HG02884 (cell line): Measurements from ENCODE around the gene VHLL.

ENCODE experiments used
- ATAC-seq: cut with Tn5 transposase; IDR thresholded peaks from one replicate; pipeline ENCODE4 v1.9.1; 2021; ENCODE audit warnings: mild to moderate bottlenecking, moderate library complexity; ENCODE audit not compliant: unreplicated experiment

The VHLL gene

DNA sequence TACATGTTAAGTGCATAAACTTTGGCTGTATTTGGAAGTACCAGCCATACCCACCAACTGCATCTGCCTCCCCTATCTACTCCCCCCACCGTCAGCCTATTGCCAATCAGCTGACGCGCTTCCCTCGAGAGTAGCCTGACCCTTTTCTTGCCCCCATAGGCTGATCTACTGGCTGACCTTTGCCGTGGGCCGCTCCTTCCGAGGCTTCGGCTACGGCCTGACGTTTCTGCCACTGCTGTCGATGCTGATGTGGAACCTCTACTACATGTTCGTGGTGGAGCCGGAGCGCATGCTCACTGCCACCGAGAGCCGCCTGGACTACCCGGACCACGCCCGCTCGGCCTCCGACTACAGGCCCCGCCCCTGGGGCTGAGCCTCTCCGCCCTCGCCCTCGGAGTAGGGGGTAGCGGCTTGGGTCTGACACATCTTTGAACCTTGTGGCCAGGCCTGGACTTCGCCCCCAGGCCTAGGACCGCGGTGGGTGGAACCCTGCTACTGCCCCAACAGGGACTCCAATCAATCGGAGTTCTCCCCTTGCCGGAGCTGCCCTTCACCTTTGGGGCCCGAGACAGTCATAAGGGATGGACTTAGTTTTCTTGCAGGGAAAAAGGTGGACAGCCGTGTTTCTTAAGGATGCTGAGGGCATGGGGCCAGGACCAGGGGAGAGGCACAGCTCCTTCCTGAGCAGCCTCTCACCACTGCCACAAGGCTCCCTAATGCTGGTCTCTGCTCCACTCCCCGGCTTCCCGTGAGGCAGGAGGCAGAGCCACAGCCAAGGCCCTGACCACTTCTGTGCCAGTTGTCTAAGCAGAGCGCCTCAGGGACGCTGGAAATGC lies 7.7 kb downstream of the VHLL start:
- no peak for ATAC-seq

- ATAC-seq = no peak
These were observed 9.2 kb downstream of the VHLL start for GRCh38 chr1:156289857-156290256.

GRCh38 chr1:156286061-156286460 lies 13.0 kb downstream of the VHLL start:
- no peak for ATAC-seq

GRCh38 chr1:156285437-156285836 lies 13.7 kb downstream of the VHLL start:
- ATAC-seq = no peak

DNA sequence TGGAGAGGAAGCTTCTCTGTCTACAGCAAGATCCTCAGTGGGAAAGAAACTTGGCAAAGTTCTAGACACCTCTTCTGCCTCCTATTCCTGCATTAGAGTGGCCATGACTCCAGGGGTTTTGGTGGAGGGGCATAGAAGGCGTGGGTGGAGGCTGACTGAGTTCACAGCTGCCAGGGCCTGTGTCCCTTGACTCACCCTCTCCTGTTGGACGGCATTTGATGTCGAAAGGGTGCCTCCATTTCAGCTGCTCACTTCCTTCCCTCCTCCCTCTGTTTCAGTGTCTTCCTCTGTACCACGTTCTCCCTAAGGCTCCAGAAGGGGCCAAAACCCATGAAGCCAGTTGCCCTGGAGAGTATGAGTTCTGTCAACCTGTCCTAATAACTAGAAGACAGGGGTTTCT lies 14.3 kb downstream of the VHLL start:
- ATAC-seq = no peak

- ATAC-seq = no peak
These were observed 15.0 kb downstream of the VHLL start, which contains the start of gene TMEM79 for GRCh38 chr1:156284112-156284511. TMEM79 (plus strand) TSS chr1:156284325; CDS start chr1:156285227, 902 bp downstream.

DNA sequence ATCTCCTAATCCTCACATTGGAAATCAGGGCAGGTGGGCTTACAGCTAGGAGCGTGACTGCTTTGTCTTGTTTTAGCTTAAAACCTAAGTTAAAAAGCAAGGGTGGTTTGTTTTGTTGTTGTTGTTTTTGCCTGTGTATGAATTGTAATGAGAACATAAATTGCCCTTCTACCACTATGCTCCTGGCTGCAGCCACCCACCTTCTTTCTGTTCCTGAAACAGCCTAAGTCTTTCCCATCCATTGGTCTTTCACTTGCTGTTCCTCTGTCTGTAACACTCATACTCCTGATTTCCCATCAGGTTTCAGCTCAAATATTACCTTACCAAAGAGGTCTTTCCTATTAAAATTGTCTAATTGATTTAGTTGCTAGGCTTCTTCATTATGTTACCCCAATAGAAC lies 15.6 kb downstream of the VHLL start:
- ATAC-seq = no peak

DNA sequence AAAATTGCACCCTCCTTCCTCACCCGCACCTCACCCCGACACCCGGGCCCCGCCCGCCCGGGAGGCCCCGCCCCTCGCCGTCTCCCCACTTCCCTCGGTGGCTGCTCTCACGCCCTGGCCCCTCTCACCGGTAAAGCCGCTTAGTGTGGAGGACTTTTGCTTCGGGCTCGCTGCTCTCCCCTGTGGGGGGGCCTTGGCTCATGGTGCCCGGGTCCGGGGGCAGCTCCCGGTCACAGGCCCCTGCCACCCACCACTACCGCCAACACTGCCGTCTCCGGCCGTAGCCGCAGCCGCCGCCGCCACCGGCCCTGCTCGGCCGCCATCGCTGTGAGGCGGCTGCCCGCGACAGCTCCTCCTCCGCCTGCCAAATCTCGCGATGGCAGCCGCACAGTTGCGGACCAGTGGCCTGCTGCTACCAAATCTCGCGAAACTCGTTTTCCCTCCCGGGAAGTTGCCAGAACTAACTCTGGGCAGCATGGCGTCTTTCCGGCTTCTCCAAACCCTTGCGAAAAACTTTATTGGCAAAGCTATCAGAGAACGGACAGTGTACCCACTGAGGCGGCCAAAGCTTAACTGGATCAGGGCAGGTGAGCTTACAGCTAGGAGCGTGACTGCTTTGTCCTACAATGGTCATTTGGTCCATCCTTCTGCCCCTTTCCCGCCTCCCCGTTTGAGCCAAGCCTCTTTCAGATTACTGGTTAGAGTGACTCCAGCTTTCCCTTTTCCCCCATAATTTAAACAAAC lies 16.5 kb downstream of the VHLL start, which contains the start of gene SMG5:
TSS of gene SMG5 (minus strand) at position 347 of the 744 bp plus-strand sequence. CDS start at position 202, 145 bp downstream.
- ATAC-seq = peak; percentile 75

- ATAC-seq = no peak
These were observed 17.2 kb downstream of the VHLL start for GRCh38 chr1:156281693-156282478.

GRCh38 chr1:156281281-156281680 lies 17.8 kb downstream of the VHLL start:
- ATAC-seq = no peak

DNA sequence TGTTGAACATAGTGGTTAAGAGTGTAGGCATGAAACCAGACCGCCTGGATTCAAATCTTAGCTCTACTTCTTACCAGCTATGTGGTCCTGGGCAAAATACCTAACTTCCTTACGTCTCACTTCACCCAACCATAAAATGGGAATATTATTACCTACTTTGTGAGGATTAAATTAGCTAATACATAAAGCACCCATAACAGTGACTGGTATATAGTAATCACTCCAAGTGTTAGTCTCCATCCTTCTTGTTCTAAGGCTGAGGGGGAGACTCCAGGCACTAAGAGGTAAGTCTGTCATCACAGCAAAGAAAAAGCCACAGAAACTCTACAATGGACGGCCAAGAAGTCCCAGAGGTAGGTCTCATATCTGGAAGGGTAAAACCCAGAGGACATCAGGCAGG lies 19.3 kb downstream of the VHLL start:
- no peak for ATAC-seq

GRCh38 chr1:156276966-156277381 lies 22.1 kb downstream of the VHLL start:
- no peak for ATAC-seq

DNA sequence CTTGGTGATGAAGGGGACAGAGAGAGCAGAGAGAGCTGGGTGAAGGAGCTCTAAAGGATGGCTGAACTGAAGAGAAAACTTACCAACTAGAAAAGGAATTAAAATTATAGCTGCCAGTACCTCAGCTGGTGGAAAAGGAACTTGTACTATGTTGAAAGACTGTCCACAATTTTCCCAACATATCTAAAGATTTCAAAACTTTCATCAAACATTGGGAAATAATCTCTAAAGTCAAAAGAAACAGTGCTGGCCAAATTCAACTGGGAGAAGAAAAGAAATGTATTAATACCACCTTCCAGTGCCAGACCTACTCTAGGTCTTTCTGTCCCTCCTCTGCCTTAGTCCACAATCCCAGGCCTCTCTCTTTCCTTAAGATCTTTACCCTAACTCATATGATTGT lies 22.6 kb downstream of the VHLL start:
- ATAC-seq = no peak

DNA sequence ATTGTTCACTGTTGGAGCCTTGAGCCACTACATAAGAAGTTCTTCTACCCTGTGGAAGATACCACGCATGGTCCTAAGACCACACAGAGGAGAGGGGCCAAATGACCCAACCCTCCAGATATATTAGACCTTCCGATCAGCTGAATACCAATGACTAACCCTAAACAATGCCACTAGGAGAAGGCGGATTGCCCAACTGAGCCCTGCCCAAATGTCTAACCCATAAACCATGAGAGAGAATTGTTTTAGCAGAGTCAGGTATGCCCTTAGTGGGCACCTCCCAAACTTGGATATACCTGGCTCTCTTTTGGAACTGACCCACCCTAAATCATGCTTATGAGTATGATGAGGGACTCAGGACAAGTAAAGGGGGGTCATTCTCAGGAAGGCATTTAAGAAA lies 28.8 kb downstream of the VHLL start:
- ATAC-seq = no peak

- ATAC-seq = no peak
These were observed 30.8 kb downstream of the VHLL start for GRCh38 chr1:156268336-156268735.

GRCh38 chr1:156266051-156266450 lies 33.1 kb downstream of the VHLL start:
- no peak for ATAC-seq

DNA sequence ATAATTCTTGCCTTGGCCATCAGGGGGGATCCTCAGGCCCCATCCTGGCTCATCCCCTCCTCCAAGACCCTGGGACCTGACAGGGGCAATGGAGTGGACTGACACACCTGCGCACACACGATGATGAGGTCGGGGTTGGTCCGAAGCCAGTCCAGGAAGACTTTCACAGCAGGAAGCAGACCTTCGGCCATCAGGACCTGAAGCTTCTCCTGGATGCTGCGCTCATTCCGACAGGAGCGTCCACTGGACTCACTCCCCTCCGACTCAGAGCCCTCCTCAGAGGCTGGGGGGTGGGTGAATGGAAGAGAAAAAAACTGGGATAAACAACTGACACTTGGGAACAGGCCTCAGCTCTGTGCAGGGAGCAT lies 35.8 kb downstream of the VHLL start:
- no peak for ATAC-seq

GRCh38 chr1:156262461-156263287 lies 36.4 kb downstream of the VHLL start:
- ATAC-seq = no peak

DNA sequence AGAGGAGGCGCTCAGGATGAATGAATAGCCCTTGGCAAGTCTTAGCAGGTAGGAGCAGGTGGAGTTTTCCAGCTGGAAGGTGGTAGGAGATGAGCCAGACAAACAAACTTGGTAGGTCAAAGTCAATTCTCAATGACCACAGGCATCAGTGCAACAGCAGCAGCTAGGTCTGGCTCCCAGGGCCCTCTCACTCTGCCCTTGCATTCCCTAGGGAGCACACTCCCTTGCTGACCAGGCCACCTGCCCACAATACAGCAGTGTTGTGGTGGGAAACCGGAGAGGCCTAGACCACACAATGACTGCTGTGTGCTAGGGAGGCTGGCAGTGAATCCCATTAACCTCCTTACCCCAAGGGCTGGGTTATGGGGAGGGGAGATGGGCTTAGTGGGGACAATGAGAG lies 38.2 kb downstream of the VHLL start:
- ATAC-seq = no peak

GRCh38 chr1:156259805-156260204 lies 39.3 kb downstream of the VHLL start:
- no peak for ATAC-seq
